Osteoblast (primary cell): ENCODE measurements around the gene SYNM. TPM values are rescaled to one million over a fixed set of nuclear protein-coding genes. Genes with fewer than 3 reads are reported as not detected.

ENCODE experiments used
- DNase-seq: peaks from one replicate; pipeline ENCODE4 v3.0.0; 2011; ENCODE audit warnings: low spot score, mixed read lengths; ENCODE audit not compliant: insufficient read length; ENCODE audit errors: missing footprints
- H2AFZ ChIP-seq: 2 replicates; pipeline ENCODE4 v1.6.0; 2011; ENCODE audit warnings: mild to moderate bottlenecking, low read length
- H3K27ac ChIP-seq: 2 replicates; pipeline ENCODE4 v1.5.1; 2011; ENCODE audit warnings: mild to moderate bottlenecking, low read depth, low read length, moderate library complexity
- H3K27me3 ChIP-seq: 2 replicates; pipeline ENCODE4 v1.6.0; 2012; ENCODE audit warnings: mild to moderate bottlenecking, control low read depth, inconsistent platforms, low read length, moderate library complexity; ENCODE audit not compliant: insufficient read depth
- H3K36me3 ChIP-seq: 2 replicates; pipeline ENCODE4 v1.5.1; 2011; ENCODE audit warnings: mild to moderate bottlenecking, low read length, control low read depth, moderate library complexity; ENCODE audit not compliant: insufficient read depth
- H3K4me1 ChIP-seq: 2 replicates; pipeline ENCODE4 v1.5.1; 2011; ENCODE audit warnings: mild to moderate bottlenecking, low read length, control low read depth, moderate library complexity; ENCODE audit not compliant: insufficient read depth
- H3K4me2 ChIP-seq: 2 replicates; pipeline ENCODE4 v1.6.0; 2011; ENCODE audit warnings: mild to moderate bottlenecking, low read length; ENCODE audit not compliant: insufficient read depth
- H3K4me3 ChIP-seq: fragments of 200-600 bp; sonication (generic); 3 replicates; pipeline ENCODE4 v1.5.1; 2012; ENCODE audit warnings: mild to moderate bottlenecking, low read length, inconsistent platforms; ENCODE audit not compliant: insufficient read depth
- H3K79me2 ChIP-seq: 2 replicates; pipeline ENCODE4 v1.6.0; 2012; ENCODE audit warnings: mild to moderate bottlenecking, low read length, control low read depth, inconsistent platforms; ENCODE audit not compliant: insufficient read depth
- H3K9me3 ChIP-seq: 2 replicates; pipeline ENCODE4 v1.5.1; 2011; ENCODE audit warnings: low read depth, low read length, control low read depth
- H4K20me1 ChIP-seq: 2 replicates; pipeline ENCODE4 v1.6.0; 2012; ENCODE audit warnings: mild to moderate bottlenecking, low read length, control low read depth; ENCODE audit not compliant: insufficient read depth
- CTCF ChIP-seq: IDR thresholded peaks from 2 replicates; pipeline ENCODE4 v1.5.1; 2011; ENCODE audit warnings: mild to moderate bottlenecking, low read depth, low read length, moderate library complexity; ENCODE audit errors: extremely low read depth
- total RNA-seq: library from RNA; depleted of rRNA; stranded (reverse); fragments of >200 nt; gene quantifications from 2 replicates; pipeline ENCODE4 v1.2.3, GENCODE V29; 2012

Gene SYNM
- total RNA-seq, 1 donor, result 4.0 TPM

- Histone ChIP-seq H2AFZ (no peak overlapping the region), H3K4me1 (no peaks in the 10 kb centered on the region), H3K36me3 (no peaks in the 10 kb centered on the region), H3K27me3 (no peaks in the 10 kb centered on the region), H3K27ac (no peak overlapping the region), H4K20me1 (no peaks in the 10 kb centered on the region), H3K79me2 (no peaks in the 10 kb centered on the region), H3K4me2 (no peak overlapping the region), H3K4me3 (no peak overlapping the region), H3K9me3 (no peaks in the 10 kb centered on the region)
- no peak for TF ChIP-seq CTCF
- no peak for DNase-seq
These were observed 12.2 kb upstream of the SYNM start for GRCh38 chr15:99092554-99093172.

- no peak overlapping the region for H2AFZ ChIP-seq
- no peaks in the 10 kb centered on the region for H3K36me3 ChIP-seq
- peaks cover 13% of the 10 kb centered on the region for H3K27me3 ChIP-seq
- no peaks in the 10 kb centered on the region for H3K4me1 ChIP-seq
- no peaks in the 10 kb centered on the region for H4K20me1 ChIP-seq
- no peak overlapping the region for H3K27ac ChIP-seq
- DNase-seq, result no peak
- TF ChIP-seq CTCF, result no peak
- H3K4me2 ChIP-seq, result no peak overlapping the region
- no peak overlapping the region for H3K4me3 ChIP-seq
- H3K79me2 ChIP-seq, result no peaks in the 10 kb centered on the region
- H3K9me3 ChIP-seq, result no peaks in the 10 kb centered on the region
These were observed 9.3 kb upstream of the SYNM start for GRCh38 chr15:99095626-99096025.

GRCh38 chr15:99096173-99096893 lies 8.5 kb upstream of the SYNM start:
- Histone ChIP-seq H3K79me2 (no peaks in the 10 kb centered on the region), H3K36me3 (no peaks in the 10 kb centered on the region), H3K4me1 (no peaks in the 10 kb centered on the region), H3K4me2 (no peak overlapping the region), H3K9me3 (no peaks in the 10 kb centered on the region), H3K4me3 (no peak overlapping the region), H2AFZ (no peak overlapping the region), H3K27me3 (peaks cover 16% of the 10 kb centered on the region), H3K27ac (no peak overlapping the region), H4K20me1 (no peaks in the 10 kb centered on the region)
- DNase-seq, result no peak
- no peak for TF ChIP-seq CTCF

GRCh38 chr15:99096894-99097426 lies 7.9 kb upstream of the SYNM start:
- Histone ChIP-seq H3K36me3 (no peaks in the 10 kb centered on the region), H3K79me2 (no peaks in the 10 kb centered on the region), H3K27ac (no peak overlapping the region), H4K20me1 (no peaks in the 10 kb centered on the region), H3K4me3 (no peak overlapping the region), H3K9me3 (no peaks in the 10 kb centered on the region), H2AFZ (no peak overlapping the region), H3K4me2 (no peak overlapping the region), H3K4me1 (no peaks in the 10 kb centered on the region), H3K27me3 (peaks cover 22% of the 10 kb centered on the region)
- TF ChIP-seq CTCF, result no peak
- DNase-seq, result no peak
